ENCODE measurements around the gene MYO7B.

DNA sequence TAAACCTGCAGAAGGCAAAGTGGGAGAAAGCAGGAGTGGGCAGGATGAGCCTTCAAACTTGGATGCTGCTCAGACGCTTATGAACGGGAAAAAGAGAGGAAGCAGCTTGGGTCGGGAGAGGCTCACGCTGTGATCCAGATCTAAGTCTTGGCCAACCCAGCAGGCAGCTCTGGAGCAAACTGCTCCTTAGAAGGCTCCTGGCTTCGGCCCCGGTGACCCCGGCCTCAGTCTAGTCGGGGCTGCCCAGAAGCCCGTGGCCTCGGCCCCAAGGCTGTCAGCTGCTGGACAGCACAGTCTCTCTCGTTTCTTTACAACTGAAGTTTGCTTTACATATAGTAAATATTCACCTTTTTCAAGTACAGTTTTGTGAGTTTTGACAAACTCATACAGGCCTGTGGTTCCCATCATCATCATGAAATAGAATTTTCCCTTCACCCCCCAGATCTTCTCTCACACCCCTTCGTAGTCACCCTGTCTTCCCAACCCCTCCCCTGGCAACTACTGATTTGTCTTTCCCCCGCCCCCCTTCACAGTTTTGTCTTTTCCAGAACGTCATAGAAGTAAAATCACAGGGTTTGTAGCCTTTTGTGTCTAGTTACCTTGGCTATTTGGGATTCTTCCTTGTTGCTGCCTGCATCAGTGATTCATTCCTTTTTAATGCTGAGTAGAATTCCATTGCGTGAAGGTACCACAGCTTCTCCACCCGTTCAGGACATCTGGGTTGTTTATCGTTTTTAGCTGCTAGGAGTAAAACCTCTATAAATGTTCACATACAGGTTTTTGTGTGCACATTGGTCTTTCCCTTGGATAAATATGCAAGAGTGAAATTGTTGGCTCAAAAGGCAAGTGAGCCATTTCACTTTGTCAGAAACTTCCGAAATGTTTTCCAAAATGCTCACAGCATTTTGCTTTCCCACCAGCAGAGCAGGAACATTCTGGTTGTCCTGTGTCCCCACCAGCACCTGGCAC, 35.1 kb downstream of the MYO7B start:
- TF ChIP-seq, protein P1, sequence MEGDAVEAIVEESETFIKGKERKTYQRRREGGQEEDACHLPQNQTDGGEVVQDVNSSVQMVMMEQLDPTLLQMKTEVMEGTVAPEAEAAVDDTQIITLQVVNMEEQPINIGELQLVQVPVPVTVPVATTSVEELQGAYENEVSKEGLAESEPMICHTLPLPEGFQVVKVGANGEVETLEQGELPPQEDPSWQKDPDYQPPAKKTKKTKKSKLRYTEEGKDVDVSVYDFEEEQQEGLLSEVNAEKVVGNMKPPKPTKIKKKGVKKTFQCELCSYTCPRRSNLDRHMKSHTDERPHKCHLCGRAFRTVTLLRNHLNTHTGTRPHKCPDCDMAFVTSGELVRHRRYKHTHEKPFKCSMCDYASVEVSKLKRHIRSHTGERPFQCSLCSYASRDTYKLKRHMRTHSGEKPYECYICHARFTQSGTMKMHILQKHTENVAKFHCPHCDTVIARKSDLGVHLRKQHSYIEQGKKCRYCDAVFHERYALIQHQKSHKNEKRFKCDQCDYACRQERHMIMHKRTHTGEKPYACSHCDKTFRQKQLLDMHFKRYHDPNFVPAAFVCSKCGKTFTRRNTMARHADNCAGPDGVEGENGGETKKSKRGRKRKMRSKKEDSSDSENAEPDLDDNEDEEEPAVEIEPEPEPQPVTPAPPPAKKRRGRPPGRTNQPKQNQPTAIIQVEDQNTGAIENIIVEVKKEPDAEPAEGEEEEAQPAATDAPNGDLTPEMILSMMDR (IDR thresholded peaks at IDR 0.05 in 4 of 5, conservative IDR thresholded peaks at IDR 0.05 in 1 of 5) = no peak
- no peak for TF ChIP-seq POLR2A (IDR thresholded peaks at IDR 0.05)
